COR-L47 (cell line): ENCODE results near the gene RNF187.
"Not testable (repeated sequence)": the region's sequence is repeated elsewhere in the genome, so short reads cannot be mapped to it uniquely, and the experiment has no call there.

Experiments
- DNase-seq: peaks from one replicate; lab custom pipeline; 2025; lab: John Stamatoyannopoulos, UW

Gene RNF187

GRCh38 chr1:228459091-228459993 lies 27.8 kb upstream of the RNF187 start:
- peak; percentile 84 for DNase-seq

- no peak for DNase-seq
These were observed 26.4 kb upstream of the RNF187 start for GRCh38 chr1:228460821-228461220.

GRCh38 chr1:228462560-228462959 lies 24.6 kb upstream of the RNF187 start:
- no peak for DNase-seq

GRCh38 chr1:228463009-228463558 lies 24.1 kb upstream of the RNF187 start:
- no peak for DNase-seq

GRCh38 chr1:228463559-228464455 lies 23.4 kb upstream of the RNF187 start:
- peak; percentile 31 for DNase-seq

- peak; percentile 76 for DNase-seq
These were observed 22.6 kb upstream of the RNF187 start for GRCh38 chr1:228464487-228464983.

- DNase-seq, result no peak
These were observed 22.0 kb upstream of the RNF187 start for GRCh38 chr1:228465141-228465540.

GRCh38 chr1:228465571-228466146 lies 21.5 kb upstream of the RNF187 start:
- DNase-seq, result no peak

- DNase-seq, result not testable (repeated sequence)
These were observed 19.0 kb upstream of the RNF187 start for GRCh38 chr1:228468188-228468587.

- DNase-seq, result no peak
These were observed 17.6 kb upstream of the RNF187 start for GRCh38 chr1:228469413-228470162.

GRCh38 chr1:228471154-228471761 lies 15.9 kb upstream of the RNF187 start:
- DNase-seq, result no peak

- DNase-seq, result peak; percentile 61
These were observed 15.3 kb upstream of the RNF187 start for GRCh38 chr1:228471762-228472398.

GRCh38 chr1:228472655-228473054 lies 14.5 kb upstream of the RNF187 start:
- DNase-seq, result no peak

- no peak for DNase-seq
These were observed 12.7 kb upstream of the RNF187 start for GRCh38 chr1:228474507-228474906.

GRCh38 chr1:228475812-228476211 lies 11.4 kb upstream of the RNF187 start:
- no peak for DNase-seq

- DNase-seq, result no peak
These were observed 9.9 kb upstream of the RNF187 start for GRCh38 chr1:228477263-228477662.

GRCh38 chr1:228478326-228478725 lies 8.9 kb upstream of the RNF187 start:
- no peak for DNase-seq

- DNase-seq, result no peak
These were observed 8.1 kb upstream of the RNF187 start for GRCh38 chr1:228478912-228479711.

GRCh38 chr1:228483789-228484188 lies 3.4 kb upstream of the RNF187 start:
- DNase-seq, result no peak
